Measurements from ENCODE around the gene PTPN14. TPM values are rescaled to one million over a fixed set of nuclear protein-coding genes. Genes with fewer than 3 reads are reported as not detected.

Gene PTPN14
- total RNA-seq, 1 donor from 2014 or later, result 88.5 TPM

DNA sequence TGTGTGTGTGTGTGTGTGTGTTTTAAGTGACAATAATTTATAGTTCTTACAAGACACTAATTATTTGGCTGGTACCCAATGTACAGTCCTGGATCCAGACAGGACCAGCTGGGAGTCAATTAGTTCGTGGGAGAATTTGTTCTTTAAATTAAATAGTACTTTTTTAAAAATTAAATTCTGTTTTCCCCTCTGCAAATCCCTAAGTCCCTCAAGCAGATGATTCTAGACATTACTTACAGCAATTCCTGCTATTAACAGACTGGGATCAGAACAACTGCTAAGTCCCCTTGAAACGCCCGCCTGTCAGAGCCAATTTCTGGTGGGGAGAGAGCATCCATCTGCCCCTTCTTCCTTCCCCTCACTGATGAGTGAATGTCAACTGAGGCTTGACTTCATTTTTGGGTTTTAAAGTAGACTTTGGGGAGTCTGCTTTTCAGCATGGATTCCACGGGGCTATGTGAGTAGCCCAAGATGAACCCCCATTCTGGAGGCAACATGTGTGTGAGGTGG, 186.6 kb downstream of the PTPN14 start:
- DNase-seq (ENCODE audit: low spot score), result no peak

DNA sequence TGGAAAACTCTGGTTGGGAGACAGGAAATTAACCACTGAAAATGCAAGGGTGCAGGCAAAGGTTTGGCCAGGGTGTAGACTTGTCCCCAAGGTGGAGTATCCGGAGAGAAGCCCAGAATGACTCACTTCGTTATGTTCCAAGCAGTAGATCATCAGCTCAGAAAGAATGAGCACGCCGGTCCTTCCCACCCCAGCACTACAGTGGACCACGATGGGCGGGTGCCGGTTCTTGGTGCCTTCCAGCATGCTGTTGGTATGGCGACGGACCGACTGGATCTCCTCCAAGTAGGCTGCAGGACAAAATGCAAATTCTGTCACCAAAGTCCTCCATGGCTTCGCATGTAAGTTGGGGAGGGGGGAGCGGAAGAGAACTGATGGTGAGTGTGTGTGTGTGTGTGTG, 187.0 kb downstream of the PTPN14 start:
- DNase-seq (ENCODE audit: low spot score), result no peak

DNA sequence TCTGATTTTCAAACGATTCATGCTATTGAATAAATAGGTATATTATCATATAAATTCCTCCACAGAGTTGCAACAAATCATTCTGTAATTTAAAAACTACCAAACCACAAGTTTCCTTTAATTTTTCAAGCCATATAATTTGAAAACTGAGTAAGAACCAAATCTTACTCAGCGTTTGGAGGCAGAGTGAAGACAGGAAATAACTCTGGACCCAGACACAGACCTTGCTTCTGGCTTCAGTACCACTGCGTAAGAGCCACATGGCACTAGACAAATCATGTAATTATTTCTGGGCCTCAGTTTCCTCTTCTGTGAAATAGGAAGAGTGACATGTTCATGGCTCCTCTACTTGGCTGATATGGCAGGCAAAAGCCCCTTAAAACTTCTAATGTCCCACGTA, 188.0 kb downstream of the PTPN14 start:
- DNase-seq (ENCODE audit: low spot score), result no peak

DNA sequence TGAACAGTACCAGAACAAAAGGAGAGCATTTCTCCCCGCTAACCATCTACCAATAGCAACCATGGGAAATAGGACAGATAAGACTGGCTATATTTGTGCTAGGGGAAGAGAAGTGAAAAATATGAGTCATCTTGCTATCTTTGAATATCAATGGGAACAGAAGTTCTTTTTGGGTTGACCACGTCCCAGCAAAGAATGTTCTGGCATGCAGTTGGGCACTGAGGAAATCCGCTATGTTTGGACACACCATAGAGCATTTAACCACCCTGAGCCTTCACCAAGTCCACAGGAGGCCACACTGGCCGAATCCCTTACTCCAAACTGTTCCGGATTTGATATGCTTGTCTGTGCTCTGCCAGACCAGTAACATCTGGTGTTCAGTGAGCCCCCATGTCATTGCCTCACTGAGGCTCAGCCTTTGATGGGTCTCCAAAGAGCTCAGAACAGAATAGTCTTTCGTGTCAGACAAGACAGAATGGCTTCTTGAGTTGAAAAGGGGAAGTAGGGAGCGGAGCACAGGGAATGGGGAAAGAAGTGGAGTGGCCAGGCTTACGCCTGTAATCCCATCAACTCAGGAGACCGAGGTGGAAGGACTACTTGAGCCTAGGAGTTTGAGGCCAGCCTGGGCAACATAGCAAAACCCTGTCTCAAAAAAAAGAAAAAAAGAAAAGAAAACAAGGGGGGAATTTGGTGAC, 189.1 kb downstream of the PTPN14 start:
- DNase-seq (ENCODE audit: low spot score), result no peak

DNA sequence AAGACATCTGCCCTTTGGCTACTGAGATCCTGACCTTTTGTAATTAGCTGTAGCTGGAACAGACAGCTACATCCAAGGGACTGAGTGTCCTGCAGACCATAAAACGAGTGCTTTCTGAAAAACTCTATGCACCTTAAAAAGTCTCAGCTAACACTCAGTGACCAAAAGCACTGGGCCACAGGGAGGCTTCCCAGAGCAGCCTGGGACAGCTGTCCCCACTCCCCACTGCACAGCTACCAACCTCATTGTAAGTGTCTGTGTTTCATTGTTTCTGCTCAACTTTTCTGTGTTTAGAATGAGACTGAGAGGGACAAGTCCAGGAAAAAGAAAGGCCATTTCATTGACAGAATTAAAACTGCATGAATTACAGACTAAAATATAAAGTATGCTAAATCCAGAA, 189.8 kb downstream of the PTPN14 start:
- DNase-seq (ENCODE audit: low spot score), result no peak

DNA sequence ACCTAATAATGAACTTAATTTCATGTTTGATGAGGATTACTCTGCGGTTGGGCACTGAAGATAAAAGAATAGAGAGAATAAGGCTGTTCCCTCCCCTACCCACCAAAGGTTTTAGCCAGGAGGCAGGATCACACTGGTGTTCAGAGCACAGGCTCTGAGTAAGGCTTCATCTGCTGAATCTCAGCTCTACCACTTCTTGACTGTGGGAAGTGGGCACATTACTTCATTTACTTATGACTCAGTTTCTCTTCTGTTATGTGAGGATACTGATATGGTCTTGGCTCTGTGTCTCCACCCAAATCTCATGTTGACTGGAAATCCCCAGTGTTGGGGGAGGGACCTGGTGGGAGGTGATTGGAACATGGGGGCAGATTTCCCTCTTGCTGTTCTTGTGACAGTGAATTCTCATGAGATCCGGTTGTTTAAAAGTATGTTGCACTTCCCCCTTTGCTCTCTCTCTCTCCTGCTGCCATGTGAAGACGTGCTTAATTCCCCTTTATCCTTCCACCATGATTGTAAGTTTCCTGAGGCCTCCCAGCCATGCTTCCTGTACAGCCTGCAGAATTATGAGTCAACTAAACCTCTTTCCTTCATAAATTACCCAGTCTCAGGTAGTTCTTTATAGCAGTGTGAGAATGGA, 190.8 kb downstream of the PTPN14 start:
- DNase-seq (ENCODE audit: low spot score), result no peak

DNA sequence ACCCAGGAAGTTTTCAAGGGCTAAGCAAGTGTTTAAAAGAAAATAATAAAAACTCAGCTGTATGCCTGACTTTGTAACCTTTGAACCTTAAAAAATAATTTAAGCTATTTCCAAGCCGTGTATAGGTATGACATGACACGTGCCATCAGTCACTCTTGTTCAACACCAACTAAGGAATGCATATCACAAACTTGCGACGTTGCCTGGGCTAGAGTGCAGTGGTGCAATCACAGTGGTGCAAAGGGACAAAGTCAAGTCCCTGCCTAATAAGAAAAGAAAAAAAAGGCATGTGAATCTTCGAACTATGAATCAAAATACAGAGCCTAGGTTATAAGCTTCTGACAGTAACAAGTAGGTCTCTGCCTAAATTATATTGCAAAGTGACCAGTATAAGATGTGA, 191.3 kb downstream of the PTPN14 start:
- DNase-seq (ENCODE audit: low spot score), result no peak

DNA sequence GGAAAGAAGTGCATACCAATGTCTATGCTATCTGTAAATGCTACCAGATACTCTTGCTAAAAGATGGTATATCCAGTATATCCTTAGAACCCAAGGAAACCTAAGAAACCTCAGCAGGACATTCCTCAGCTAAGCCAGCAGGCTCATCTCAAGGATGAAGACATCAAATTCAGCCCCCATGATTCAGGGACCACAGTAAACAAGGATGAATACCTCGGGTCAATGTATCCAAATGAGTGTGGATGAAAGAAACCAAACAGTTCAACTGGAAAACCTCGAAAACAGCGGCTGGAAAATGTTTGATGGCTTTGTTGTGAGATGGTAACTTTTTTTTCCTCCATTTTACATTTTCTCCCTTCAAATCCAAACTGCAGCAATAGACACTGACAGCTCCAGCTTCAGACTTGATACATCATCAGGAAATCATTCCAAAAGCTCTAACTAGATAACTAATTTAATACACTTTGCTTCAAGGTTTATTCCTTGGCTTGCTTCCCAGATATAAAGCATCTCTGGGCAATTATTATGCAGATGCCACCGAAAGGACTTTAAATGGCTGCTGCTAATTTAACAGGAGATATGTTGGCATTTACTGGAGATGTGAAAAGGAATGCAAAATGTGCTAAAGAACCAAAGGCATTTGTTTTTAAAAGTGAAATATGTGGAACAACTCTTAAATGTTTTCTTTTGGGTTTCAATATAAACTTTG, 196.8 kb downstream of the PTPN14 start:
- DNase-seq (ENCODE audit: low spot score), result no peak

DNA sequence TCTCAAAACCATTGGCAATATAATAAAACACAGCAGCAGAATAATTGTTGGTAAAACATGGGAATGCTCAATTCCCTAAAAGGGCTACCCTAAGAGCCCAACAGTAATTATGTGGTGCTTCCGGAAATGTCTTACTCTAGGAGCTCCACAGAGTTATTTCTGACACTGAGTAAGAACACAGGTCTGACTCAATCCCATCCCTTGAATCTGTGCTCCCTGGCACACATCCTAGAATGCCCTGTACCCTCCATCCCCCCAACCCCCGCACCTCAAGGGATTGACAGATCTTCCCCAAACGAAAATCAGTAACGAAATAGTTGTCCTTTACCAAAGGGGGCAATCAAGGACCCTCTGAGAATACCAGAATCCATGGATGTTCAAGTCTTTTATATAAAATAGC, 198.6 kb downstream of the PTPN14 start:
- DNase-seq (ENCODE audit: low spot score), result no peak

DNA sequence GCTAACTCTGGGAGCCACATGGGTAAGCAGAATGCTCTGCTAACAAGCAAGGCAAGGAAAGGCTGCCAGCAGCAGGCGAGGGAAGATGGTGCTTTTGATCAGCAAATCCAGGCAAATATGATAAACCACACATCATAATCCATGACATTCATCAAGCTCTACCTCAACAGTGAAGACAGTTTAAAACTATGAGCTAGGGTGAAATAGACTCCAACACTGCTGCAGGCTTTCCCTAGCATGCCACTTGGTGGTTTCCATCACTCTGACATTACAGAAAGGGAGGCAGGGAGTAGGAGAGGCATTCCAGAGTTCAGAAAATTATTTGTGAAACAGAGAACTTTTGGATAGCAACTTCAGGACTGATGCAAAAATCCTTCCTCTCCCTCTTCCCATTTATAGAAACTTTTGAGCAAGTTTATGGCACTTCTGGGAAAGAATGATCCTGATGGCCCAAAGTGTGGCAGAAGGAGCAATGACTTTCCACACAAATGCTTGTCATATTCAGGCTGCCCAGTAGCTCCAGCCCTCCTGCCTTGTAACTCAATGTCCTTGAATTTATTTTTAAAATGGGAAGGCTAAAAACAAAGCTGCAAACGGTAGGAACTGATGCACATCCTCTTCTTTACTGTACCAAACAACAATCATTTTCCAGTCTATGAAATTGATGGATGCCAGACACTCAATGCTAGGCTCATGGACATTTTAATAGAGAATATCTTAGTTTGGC, 199.7 kb downstream of the PTPN14 start:
- DNase-seq (ENCODE audit: low spot score), result no peak

DNA sequence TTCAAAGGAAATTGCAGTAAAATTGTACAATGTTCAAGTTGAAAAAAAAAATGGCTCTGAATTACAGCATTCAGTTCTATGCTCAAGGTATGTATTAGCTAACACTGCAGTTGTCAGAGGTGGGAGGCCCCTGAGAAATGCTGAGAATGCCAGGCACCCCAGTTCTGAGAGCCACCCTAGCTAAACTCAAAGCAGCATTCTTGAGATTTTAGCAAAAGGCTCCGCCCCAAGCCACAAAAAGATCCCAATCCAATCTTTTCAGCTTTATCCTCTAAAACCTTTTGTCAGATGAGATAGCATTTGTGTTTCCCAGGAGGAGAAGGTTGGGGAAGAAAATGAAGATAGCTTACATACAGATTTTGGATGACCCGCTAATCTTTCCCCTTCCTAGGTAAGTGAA, 201.6 kb downstream of the PTPN14 start:
- no peak for DNase-seq (ENCODE audit: low spot score)

DNA sequence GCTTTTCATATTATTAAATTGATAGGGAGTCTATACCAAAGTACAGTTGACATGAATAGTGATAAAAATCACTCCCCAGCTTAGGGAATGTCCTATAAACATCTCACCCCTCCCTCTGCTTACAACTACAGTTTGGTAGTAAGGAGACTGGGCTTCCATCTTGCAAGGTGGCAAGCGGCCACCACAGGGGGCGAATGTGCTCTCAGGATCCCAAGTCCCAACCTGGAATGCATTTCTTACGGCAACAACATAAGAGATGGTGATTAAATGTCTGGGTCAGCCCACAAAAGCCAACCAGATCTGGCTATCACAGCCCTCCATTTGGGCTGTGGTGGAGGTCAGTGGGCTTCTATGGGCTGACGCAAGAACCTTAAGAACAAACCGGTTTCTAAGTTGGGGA, 202.4 kb downstream of the PTPN14 start:
- no peak for DNase-seq (ENCODE audit: low spot score)

DNA sequence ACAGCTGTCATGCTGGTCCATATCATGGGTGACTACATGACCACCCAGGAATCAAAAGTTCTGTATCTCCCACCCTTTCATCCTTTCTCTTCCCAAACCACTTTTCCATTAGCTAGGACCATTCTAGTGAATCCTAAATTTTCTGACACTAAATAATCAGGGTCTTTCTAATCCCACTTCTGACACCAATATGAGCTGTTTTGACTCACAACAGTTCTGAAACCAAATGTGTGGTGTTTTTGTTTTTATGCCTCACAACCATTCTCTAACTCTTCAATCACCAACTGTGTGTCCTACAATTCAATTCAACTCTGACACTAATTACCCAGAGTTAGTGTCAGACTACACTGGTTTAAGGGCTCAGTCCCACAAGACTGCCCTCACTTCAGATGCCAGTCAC, 206.5 kb downstream of the PTPN14 start:
- DNase-seq (ENCODE audit: low spot score), result no peak

DNA sequence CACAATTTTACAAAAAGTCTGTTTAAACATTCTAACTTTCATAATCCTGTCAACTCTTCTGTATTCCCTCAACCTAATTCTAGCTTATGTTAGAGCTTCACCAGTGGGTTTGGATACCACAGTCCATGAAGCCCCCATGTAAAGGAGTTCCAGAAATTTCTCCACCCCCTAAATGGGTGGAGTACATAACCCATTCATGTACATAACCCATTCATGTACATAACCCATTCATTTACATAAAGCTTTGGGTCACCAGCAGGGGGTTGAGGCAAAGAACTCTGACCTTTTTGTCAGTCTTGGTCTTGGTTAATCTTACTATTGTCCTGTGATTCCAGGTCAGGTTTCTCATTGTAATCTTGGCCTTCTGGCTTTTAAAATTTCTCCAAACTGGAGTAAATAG, 208.9 kb downstream of the PTPN14 start:
- DNase-seq (ENCODE audit: low spot score), result no peak

DNA sequence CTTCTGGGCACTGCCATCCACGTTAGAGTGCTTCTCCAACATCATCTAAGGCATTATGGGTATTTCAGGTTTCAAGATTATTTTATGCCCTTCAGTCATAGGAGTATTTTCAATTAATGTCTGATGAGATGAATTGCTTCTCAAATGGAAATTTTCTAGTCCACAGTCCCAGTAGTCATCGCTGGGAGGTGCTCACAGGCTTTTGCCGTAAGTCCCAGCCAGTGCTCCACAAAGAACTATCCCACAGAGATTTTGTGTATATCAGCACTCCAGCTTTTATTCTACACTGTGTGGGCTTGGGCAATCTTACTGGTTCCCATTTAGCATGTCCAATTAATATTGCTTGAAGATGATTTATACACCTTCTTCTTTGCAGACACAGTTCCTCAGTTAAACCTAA, 209.5 kb downstream of the PTPN14 start:
- no peak for DNase-seq (ENCODE audit: low spot score)

DNA sequence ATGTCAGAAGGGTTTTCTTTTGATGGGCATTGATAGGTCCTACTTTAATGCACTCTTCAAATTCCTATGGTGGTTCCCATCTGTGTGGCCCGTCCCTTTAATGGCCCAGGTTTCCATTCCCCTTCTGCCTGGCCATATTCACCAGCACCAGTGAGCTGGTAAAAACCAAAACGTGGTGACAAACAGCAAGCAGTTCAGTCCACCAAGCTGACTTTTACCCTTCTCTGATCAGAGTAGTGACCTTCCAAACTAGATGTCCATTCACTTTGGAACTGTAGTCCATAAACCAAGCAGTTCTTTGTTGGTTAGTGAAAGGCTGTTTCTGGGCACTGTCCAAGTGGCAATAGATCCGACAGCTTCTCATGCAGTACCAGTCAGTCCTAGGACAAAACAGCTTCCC, 209.9 kb downstream of the PTPN14 start:
- DNase-seq (ENCODE audit: low spot score), result no peak

DNA sequence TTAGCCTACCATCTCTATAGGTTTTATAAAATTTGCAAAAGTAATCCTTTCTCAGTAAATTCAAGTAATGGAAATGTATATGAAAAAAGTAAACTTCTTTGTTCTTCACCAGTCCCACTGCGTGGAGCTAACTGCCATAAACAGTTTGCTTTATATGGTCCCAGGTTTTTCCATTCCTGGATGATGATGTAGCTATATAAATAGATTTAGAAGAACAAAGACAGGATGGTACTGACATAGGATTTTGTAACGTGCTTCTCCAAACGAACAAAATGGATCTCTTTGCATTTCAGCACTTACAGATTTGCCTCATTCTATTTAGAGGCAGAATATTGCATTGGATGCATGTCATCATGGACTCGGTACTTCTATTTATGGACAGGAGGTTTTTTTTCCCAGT, 213.2 kb downstream of the PTPN14 start:
- DNase-seq (ENCODE audit: low spot score), result no peak

DNA sequence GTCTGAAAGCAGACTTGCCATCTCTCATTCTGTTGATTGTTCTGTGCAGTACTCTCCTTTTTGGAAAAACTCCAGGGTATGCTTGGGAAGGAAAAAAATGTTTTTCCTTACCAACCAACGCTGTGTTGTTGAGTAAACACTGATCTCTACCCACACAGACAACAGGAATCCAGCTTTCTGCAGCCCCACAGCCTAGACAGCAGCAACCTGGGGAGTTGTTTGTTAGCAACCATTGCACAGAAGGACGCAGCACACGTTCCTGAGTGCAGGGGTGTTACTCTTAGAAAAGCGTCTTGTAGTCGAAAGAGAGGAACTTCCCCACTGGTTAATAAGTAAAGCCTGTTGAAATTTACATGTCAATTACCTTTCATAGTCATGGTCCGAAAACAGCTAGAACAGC, 213.9 kb downstream of the PTPN14 start:
- DNase-seq (ENCODE audit: low spot score), result no peak

DNA sequence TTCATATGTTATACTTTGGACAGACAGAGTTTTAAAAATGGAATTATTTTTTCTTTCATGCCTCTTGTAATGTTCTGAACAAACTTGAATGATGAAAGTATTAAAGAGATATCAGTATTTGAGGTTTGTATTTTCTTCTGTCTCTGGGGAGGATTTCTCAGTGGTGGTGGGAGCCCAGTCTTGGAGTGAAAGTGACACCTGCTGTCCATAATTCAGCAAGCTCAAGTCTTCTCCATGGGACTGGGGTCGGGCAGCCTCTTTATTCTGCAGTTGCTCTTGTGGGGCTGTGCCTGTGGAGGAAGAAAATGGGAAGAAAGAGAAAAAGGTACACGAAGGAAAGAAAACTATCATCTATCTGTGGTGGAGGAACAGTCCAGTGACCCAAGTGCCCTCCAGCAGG, 214.4 kb downstream of the PTPN14 start:
- no peak for DNase-seq (ENCODE audit: low spot score)

DNA sequence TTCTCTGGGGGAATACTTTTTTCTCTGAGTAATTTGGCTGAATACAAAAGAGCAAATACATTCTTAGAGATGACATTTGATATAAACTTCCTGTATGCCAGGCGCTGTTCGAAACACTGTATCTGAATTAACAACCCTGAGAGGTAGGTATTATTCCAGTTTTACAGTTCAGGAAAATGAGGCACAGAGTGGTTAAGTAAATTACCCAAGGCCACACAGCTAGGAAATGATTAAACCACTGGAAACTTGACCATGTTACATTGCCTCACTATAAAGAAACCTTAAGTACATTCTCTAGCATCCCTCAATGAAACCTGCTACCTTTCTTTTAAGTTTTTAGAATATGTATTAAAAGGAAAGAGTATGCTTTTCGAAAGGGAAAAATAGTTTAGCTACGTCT, 215.8 kb downstream of the PTPN14 start:
- DNase-seq (ENCODE audit: low spot score), result no peak

DNA sequence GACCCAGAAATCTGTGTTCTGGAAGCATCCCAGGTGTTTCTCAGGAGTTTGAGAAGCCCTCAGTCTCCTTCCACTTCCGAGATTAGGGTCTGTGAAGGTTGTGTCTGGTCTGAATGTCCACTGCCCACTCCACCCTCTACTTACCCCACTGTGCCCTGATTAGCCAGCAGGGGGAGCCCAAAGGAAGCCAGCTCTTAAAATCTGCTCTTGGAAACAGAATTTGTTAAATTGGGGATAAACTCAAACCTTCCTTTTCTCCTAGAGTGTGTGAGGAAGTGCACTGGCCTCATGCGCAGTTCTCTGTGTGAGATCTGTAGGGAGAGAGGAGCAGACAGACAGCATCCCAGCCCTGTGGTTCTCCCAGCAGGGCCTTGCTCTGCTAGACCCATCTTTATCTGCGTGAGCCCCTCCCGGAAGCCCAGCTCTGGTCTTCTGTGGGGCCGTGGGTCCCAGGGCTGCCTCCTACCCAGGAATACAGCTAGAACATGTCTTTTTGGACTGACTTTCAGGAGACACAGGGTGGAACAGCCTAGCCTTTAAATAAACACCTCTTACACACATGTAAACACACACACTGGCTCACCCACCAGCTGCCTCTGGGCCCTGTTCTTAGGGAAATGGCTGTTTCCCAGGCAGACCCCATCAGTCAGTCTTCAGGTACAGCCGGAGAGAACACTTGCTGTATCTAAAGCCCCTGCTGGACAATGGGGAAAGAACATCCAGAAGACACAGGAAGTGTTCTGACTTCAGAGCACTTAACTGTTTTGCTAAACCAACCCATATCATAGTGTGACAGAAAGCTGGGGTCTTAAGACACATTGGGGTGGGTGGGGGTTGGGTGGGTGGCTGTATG, 218.2 kb downstream of the PTPN14 start:
- DNase-seq (ENCODE audit: low spot score), result peak; percentile 57

Measured in ureter (tissue), 1 donor.